NCI-H1048 (cell line): ENCODE data around the gene LIM2.
A peak's percentile ranks its signal among the peaks of the same experiment; 100 is the strongest.

Experiments used
- DNase-seq: peaks from one replicate; lab custom pipeline; 2025; lab: John Stamatoyannopoulos, UW

The LIM2 gene

GRCh38 chr19:51394050-51394836 is 6.5 kb upstream of the LIM2 start:
- peak; percentile 94 for DNase-seq

- DNase-seq = no peak
Measured at GRCh38 chr19:51392701-51393100, 4.9 kb upstream of the LIM2 start.

- no peak for DNase-seq
Measured at GRCh38 chr19:51391073-51391611, 3.4 kb upstream of the LIM2 start.

- no peak for DNase-seq
Measured at GRCh38 chr19:51389143-51389542, 1.4 kb upstream of the LIM2 start.

GRCh38 chr19:51386882-51387520 is 773 bp downstream of the LIM2 start:
- DNase-seq = no peak

GRCh38 chr19:51382004-51382403 is 5.8 kb downstream of the LIM2 start:
- DNase-seq = no peak

GRCh38 chr19:51380379-51380778 is 7.4 kb downstream of the LIM2 start:
- DNase-seq = no peak

- DNase-seq = no peak
Measured at GRCh38 chr19:51377422-51377821, 10.4 kb downstream of the LIM2 start.

GRCh38 chr19:51375504-51376221 is 12.1 kb downstream of the LIM2 start:
- DNase-seq = no peak

- no peak for DNase-seq
Measured at GRCh38 chr19:51372649-51373504, 14.9 kb downstream of the LIM2 start, which contains the start of gene NKG7. TSS of gene NKG7 (minus strand) at chr19:51372654. CDS start at chr19:51372535, 119 bp downstream.

GRCh38 chr19:51372021-51372648 is 15.6 kb downstream of the LIM2 start:
- DNase-seq = no peak

GRCh38 chr19:51371186-51371690 is 16.5 kb downstream of the LIM2 start:
- DNase-seq = no peak

- DNase-seq = no peak
Measured at GRCh38 chr19:51370230-51370629, 17.5 kb downstream of the LIM2 start.

- DNase-seq = no peak
Measured at GRCh38 chr19:51368366-51369282, 19.1 kb downstream of the LIM2 start, which contains the start of gene CLDND2. TSS of gene CLDND2 (minus strand) at chr19:51369003. CDS start at chr19:51368577, 426 bp downstream.

GRCh38 chr19:51367565-51368365 is 20.0 kb downstream of the LIM2 start:
- DNase-seq = peak; percentile 83

- DNase-seq = no peak
Measured at GRCh38 chr19:51367255-51367564, 20.6 kb downstream of the LIM2 start.

- DNase-seq = peak; percentile 82
Measured at GRCh38 chr19:51366389-51367254, 21.2 kb downstream of the LIM2 start.

- DNase-seq = no peak
Measured at GRCh38 chr19:51365965-51366388, 21.8 kb downstream of the LIM2 start, which contains the start of gene ETFB. TSS of gene ETFB (minus strand) at chr19:51366388. CDS start at chr19:51366326, 62 bp downstream.
